Coronary artery (tissue), 2 donors: Measurements from ENCODE around the gene CDH6.

Experiments used
- DNase-seq: peaks from one replicate; pipeline ENCODE4 v3.0.0-alpha.2; 2017; ENCODE audit warnings: low spot score
- H3K27ac ChIP-seq, 2 donors: fragments of 200-600 bp; sonication (generic); one replicate each; pipeline ENCODE4 v1.5.1; 2016 to 2019
- H3K4me3 ChIP-seq: fragments of 200-600 bp; sonication (generic); 2 replicates; pipeline ENCODE4 v1.5.1; 2016; ENCODE audit warnings: mild to moderate bottlenecking, moderate library complexity
- TF ChIP-seq, protein P1 (sequence below): fragments of 200-600 bp; sonication (generic); IDR thresholded peaks from one replicate; pipeline ENCODE4 v1.5.1; 2019; ENCODE audit warnings: antibody characterized with exemption

Gene CDH6

DNA sequence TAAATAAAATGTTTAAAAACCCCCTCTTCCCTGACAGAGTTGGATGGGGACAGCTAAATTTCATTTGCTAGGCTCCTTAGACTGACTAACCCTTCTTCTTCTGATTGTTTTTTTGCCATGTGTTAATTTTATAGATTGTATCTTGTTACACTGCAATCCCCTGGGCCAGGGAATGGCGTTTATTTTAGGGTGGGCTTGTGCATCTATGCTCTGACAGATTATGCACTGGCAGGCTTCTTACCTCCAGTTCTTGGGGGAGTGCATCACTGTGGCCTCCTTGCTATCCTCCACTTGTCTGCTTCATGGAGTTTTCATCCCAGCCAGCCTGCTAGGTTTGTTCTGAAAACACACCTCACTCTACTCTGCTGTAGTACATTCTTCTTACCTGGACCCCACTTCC, 178.6 kb downstream of the CDH6 start:
- H3K4me3 ChIP-seq: no peak overlapping the region
- DNase-seq: no peak
- no peak overlapping the region for H3K27ac ChIP-seq
- TF ChIP-seq, protein P1, sequence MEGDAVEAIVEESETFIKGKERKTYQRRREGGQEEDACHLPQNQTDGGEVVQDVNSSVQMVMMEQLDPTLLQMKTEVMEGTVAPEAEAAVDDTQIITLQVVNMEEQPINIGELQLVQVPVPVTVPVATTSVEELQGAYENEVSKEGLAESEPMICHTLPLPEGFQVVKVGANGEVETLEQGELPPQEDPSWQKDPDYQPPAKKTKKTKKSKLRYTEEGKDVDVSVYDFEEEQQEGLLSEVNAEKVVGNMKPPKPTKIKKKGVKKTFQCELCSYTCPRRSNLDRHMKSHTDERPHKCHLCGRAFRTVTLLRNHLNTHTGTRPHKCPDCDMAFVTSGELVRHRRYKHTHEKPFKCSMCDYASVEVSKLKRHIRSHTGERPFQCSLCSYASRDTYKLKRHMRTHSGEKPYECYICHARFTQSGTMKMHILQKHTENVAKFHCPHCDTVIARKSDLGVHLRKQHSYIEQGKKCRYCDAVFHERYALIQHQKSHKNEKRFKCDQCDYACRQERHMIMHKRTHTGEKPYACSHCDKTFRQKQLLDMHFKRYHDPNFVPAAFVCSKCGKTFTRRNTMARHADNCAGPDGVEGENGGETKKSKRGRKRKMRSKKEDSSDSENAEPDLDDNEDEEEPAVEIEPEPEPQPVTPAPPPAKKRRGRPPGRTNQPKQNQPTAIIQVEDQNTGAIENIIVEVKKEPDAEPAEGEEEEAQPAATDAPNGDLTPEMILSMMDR: no peak

DNA sequence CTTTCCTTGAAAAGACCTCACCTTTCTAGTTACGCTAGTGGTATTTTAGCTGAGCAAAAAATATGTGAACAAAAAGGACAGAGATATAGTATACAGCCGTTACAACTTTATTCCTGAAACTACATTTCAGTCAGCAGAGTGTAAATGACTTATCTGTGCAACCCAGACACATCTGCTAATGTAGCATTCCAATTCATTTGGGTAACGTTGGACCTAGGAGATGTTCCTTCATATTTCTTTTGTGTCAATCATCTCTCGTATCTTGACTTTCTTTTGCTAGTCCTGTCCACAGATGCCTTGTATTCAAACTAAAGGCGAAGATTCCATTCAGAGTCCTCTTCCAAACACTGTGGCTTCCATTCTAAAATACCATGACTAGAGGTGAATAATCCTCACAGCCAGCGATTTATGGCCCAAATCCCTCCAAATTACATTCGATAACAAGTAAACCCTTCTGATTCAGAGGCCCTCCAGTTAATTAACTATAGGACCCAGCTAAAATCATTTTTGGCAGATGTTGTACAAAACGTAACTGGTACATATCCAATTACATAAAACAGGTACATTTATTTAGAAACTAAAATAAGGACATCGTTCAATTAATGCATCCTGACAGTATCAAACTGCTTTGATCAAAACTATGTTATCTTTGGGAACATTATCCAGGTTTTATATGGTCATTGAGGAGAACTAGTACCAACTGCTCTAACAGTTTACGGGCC, 182.7 kb downstream of the CDH6 start:
- no peak overlapping the region for H3K4me3 ChIP-seq
- TF ChIP-seq, protein P1: no peak
- no peak overlapping the region for H3K27ac ChIP-seq
- no peak for DNase-seq

DNA sequence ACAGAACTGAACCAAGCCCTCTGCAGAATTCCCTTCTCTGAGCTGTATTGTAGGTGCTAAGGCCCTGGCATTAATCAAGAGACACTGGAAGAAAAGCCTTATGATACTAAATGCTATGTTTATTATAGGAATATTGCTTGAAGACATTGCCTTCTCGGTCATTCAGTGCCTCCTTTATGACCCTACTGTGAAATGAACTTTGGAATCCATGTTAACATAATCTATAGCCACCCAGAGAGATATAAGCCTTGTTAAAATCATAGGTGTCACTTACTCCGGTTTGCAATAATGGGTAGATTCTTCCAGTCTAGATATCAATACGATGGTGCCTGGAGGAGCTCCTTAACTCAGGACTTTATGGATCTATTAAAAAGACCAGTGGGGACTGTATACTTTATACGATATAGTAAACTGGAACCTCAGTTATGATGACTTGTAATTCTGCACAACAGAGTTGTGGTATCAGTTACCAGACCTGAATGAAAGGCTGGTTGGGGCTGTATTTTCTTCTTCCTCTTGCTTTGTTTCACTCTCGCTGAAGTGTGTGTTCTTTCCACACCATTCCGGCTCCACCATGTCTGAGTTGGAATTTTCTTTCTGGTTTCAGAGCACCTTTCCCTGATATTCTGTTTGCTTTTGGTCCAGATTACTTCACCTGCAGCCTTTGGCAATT, 183.9 kb downstream of the CDH6 start:
- no peak overlapping the region for H3K4me3 ChIP-seq
- DNase-seq: no peak
- no peak overlapping the region for H3K27ac ChIP-seq
- TF ChIP-seq, protein P1: no peak

DNA sequence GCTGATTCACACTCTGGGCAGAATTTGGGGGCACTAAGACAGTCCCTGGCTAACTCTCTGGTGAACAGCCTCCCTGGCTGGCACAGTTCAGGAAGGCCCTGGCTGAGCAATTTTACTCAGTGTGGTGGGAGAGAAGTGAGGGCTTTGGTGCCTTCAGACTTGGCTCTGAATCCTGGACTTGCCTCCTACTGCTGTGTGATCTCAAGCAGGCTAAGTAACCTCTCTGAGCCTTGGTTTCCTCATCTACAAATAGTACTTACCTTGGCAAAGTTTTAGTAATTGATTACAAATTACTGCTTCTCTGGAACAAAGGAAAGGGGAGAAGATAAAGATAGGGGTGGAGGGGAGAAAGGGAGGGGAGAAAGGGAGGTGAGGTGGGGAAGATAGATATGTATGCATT, 184.7 kb downstream of the CDH6 start:
- H3K4me3 ChIP-seq: no peak overlapping the region
- DNase-seq: no peak
- TF ChIP-seq, protein P1: no peak
- no peak overlapping the region for H3K27ac ChIP-seq
